ENCODE measurements around the gene IGHMBP2.

The IGHMBP2 gene

GRCh38 chr11:68976563-68976962, 72.9 kb downstream of the IGHMBP2 start:
- Histone ChIP-seq H4K20me1 (ENCODE audit: low read depth, low read length) (no peaks in the 10 kb centered on the region), H3K79me2 (ENCODE audit: insufficient read depth, low read length) (no peaks in the 10 kb centered on the region), H3K36me3 (ENCODE audit: low read length) (no peaks in the 10 kb centered on the region), H2AFZ (ENCODE audit: low read depth, low read length, severe bottlenecking) (no peak overlapping the region), H3K4me2 (ENCODE audit: low read depth, low read length, poor library complexity, severe bottlenecking) (no peak overlapping the region), H3K27me3 (ENCODE audit: low read length) (no peaks in the 10 kb centered on the region), H3K9me2 (replicated peaks; ENCODE audit: insufficient read depth, low read length) (no peaks in the 10 kb centered on the region), H3K9ac (ENCODE audit: low read length) (no peak overlapping the region), H3K27ac (ENCODE audit: low read depth, low read length) (no peak overlapping the region), H3K4me3 (ENCODE audit: insufficient read depth, low read length, poor library complexity, severe bottlenecking) (no peak overlapping the region), H3F3A (ENCODE audit: insufficient read depth) (no peaks in the 10 kb centered on the region), H3K9me3 (ENCODE audit: insufficient read depth, low read length) (no peaks in the 10 kb centered on the region)
- TF ChIP-seq EZH2phosphoT487 (conservative IDR thresholded peaks at IDR 0.05; ENCODE audit: low read length) (no peak), CTCF (IDR thresholded peaks at IDR 0.05; ENCODE audit: insufficient read depth, low read length, poor library complexity, severe bottlenecking) (no peak)

- Histone ChIP-seq H3K36me3 (ENCODE audit: low read length) (no peaks in the 10 kb centered on the region), H3K27me3 (ENCODE audit: low read length) (no peaks in the 10 kb centered on the region), H3K9me2 (replicated peaks; ENCODE audit: insufficient read depth, low read length) (no peaks in the 10 kb centered on the region), H3K79me2 (ENCODE audit: insufficient read depth, low read length) (no peaks in the 10 kb centered on the region), H3K4me3 (ENCODE audit: insufficient read depth, low read length, poor library complexity, severe bottlenecking) (no peak overlapping the region), H3K4me2 (ENCODE audit: low read depth, low read length, poor library complexity, severe bottlenecking) (no peak overlapping the region), H3F3A (ENCODE audit: insufficient read depth) (no peaks in the 10 kb centered on the region), H2AFZ (ENCODE audit: low read depth, low read length, severe bottlenecking) (no peak overlapping the region), H3K27ac (ENCODE audit: low read depth, low read length) (no peak overlapping the region), H4K20me1 (ENCODE audit: low read depth, low read length) (no peaks in the 10 kb centered on the region), H3K9ac (ENCODE audit: low read length) (no peak overlapping the region), H3K9me3 (ENCODE audit: insufficient read depth, low read length) (no peaks in the 10 kb centered on the region)
- no peak for TF ChIP-seq EZH2phosphoT487 (conservative IDR thresholded peaks at IDR 0.05; ENCODE audit: low read length)
- no peak for TF ChIP-seq CTCF (IDR thresholded peaks at IDR 0.05; ENCODE audit: insufficient read depth, low read length, poor library complexity, severe bottlenecking)
Measured at GRCh38 chr11:68977781-68978625, 74.3 kb downstream of the IGHMBP2 start.

GRCh38 chr11:68978626-68978930, 74.9 kb downstream of the IGHMBP2 start:
- H3K9me3 ChIP-seq (ENCODE audit: insufficient read depth, low read length) = no peaks in the 10 kb centered on the region
- H3F3A ChIP-seq (ENCODE audit: insufficient read depth) = no peaks in the 10 kb centered on the region
- H2AFZ ChIP-seq (ENCODE audit: low read depth, low read length, severe bottlenecking) = no peak overlapping the region
- H4K20me1 ChIP-seq (ENCODE audit: low read depth, low read length) = no peaks in the 10 kb centered on the region
- no peak overlapping the region for H3K9ac ChIP-seq (ENCODE audit: low read length)
- no peaks in the 10 kb centered on the region for H3K27me3 ChIP-seq (ENCODE audit: low read length)
- TF ChIP-seq CTCF (IDR thresholded peaks at IDR 0.05; ENCODE audit: insufficient read depth, low read length, poor library complexity, severe bottlenecking) (no peak), EZH2phosphoT487 (conservative IDR thresholded peaks at IDR 0.05; ENCODE audit: low read length) (no peak)
- no peak overlapping the region for H3K27ac ChIP-seq (ENCODE audit: low read depth, low read length)
- no peaks in the 10 kb centered on the region for H3K36me3 ChIP-seq (ENCODE audit: low read length)
- no peaks in the 10 kb centered on the region for H3K9me2 ChIP-seq (replicated peaks; ENCODE audit: insufficient read depth, low read length)
- H3K4me3 ChIP-seq (ENCODE audit: insufficient read depth, low read length, poor library complexity, severe bottlenecking) = no peak overlapping the region
- no peaks in the 10 kb centered on the region for H3K79me2 ChIP-seq (ENCODE audit: insufficient read depth, low read length)
- H3K4me2 ChIP-seq (ENCODE audit: low read depth, low read length, poor library complexity, severe bottlenecking) = no peak overlapping the region

Measured in SU-DHL-6 (cell line).